GM12864 (cell line): ENCODE data around the gene VAMP1.

Experiments
- DNase-seq: peaks from one replicate; pipeline ENCODE4 v3.0.0-alpha.2; 2011; ENCODE audit warnings: low read depth
- H3K4me3 ChIP-seq: 2 replicates; pipeline ENCODE4 v1.5.1; 2011; ENCODE audit warnings: mild to moderate bottlenecking, low read depth, low read length, control low read depth
- CTCF ChIP-seq: IDR thresholded peaks from 2 replicates; pipeline ENCODE4 v1.5.1; 2011; ENCODE audit warnings: low read depth, mild to moderate bottlenecking, moderate library complexity, low read length, control low read depth, inconsistent platforms; ENCODE audit errors: missing control alignments

Gene VAMP1

GRCh38 chr12:6418796-6419195, 51.7 kb downstream of the VAMP1 start:
- no peak overlapping the region for H3K4me3 ChIP-seq
- no peak for DNase-seq
- TF ChIP-seq CTCF: no peak

DNA sequence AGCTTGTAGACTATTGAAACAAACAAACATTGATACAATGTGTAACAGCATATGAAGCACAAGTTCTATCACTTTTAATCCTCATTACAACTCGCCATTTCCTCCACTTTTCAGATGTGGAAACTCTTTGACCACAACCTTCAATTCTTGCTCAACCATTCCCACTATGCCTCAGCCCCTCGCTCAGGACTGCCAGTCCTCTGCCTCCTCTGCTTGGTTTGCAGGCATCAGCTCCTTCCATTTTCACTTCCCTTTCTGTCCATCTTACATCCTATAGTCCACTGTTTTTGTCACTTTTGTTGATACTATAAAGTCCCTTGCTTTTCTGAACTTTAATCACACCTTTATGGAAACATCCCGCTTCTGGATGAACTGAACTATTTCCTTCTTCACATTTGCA, 53.9 kb downstream of the VAMP1 start:
- H3K4me3 ChIP-seq: no peak overlapping the region
- DNase-seq: no peak
- TF ChIP-seq CTCF: no peak
